GM23248 (cell line): ENCODE measurements around the gene ADO. TPM values are rescaled to one million over a fixed set of nuclear protein-coding genes. Genes with fewer than 3 reads are reported as not detected.

Source experiments
- DNase-seq: peaks from one replicate; pipeline ENCODE4 v3.0.0-alpha.2; 2015
- H2AFZ ChIP-seq: fragments of 200-600 bp; sonication (generic); 2 replicates; pipeline ENCODE4 v1.6.1; 2016; ENCODE audit warnings: antibody characterized with exemption
- H3F3A ChIP-seq: fragments of 200-600 bp; sonication (generic); 2 replicates; pipeline ENCODE4 v1.6.1; 2016; ENCODE audit warnings: mild to moderate bottlenecking, antibody characterized with exemption, mixed run types; ENCODE audit not compliant: insufficient read depth
- H3K27ac ChIP-seq: fragments of 200-600 bp; sonication (generic); 2 replicates; pipeline ENCODE4 v1.5.1; 2016; ENCODE audit warnings: mild to moderate bottlenecking
- H3K27me3 ChIP-seq: fragments of 200-600 bp; sonication (generic); replicated peaks from 2 replicates; pipeline ENCODE4 v1.6.1; 2016; ENCODE audit warnings: mild to moderate bottlenecking; ENCODE audit not compliant: insufficient read depth
- H3K36me3 ChIP-seq: fragments of 200-600 bp; sonication (generic); 2 replicates; pipeline ENCODE4 v1.6.1; 2016; ENCODE audit warnings: low read depth, mild to moderate bottlenecking
- H3K4me1 ChIP-seq: fragments of 200-600 bp; sonication (generic); 2 replicates; pipeline ENCODE4 v1.6.1; 2016; ENCODE audit warnings: mild to moderate bottlenecking; ENCODE audit not compliant: insufficient read depth
- H3K4me2 ChIP-seq: fragments of 200-600 bp; sonication (generic); one replicate; pipeline ENCODE4 v1.6.1; 2016; ENCODE audit warnings: mild to moderate bottlenecking; ENCODE audit not compliant: unreplicated experiment
- H3K4me3 ChIP-seq: fragments of 200-600 bp; sonication (generic); 2 replicates; pipeline ENCODE4 v1.5.1; 2016; ENCODE audit warnings: mild to moderate bottlenecking
- H3K79me2 ChIP-seq: fragments of 200-600 bp; sonication (generic); 2 replicates; pipeline ENCODE4 v1.6.1; 2016; ENCODE audit warnings: mild to moderate bottlenecking; ENCODE audit not compliant: insufficient read depth
- H3K9ac ChIP-seq: fragments of 200-600 bp; sonication (generic); 2 replicates; pipeline ENCODE4 v1.6.1; 2016; ENCODE audit warnings: mild to moderate bottlenecking
- H3K9me2 ChIP-seq: fragments of 200-600 bp; sonication (generic); 2 replicates; pipeline ENCODE4 v1.6.1; 2016; ENCODE audit warnings: mixed run types, mild to moderate bottlenecking, moderate library complexity; ENCODE audit not compliant: insufficient read depth
- H3K9me3 ChIP-seq: fragments of 200-600 bp; sonication (generic); one replicate; pipeline ENCODE4 v1.6.1; 2017; ENCODE audit warnings: low read depth
- H4K20me1 ChIP-seq: fragments of 200-600 bp; sonication (generic); 2 replicates; pipeline ENCODE4 v1.6.0; 2016; ENCODE audit not compliant: insufficient read depth
- EZH2 ChIP-seq: fragments of 200-600 bp; sonication (generic); IDR thresholded peaks from 2 replicates; pipeline ENCODE4 v1.6.1; 2018; ENCODE audit warnings: antibody characterized with exemption, mild to moderate bottlenecking; ENCODE audit not compliant: insufficient read depth, poor library complexity, severe bottlenecking
- EZH2phosphoT487 ChIP-seq: fragments of 200-600 bp; sonication (generic); IDR thresholded peaks from 2 replicates; pipeline ENCODE4 v1.6.1; 2018; ENCODE audit warnings: antibody characterized with exemption, moderate library complexity, mild to moderate bottlenecking, low read depth; ENCODE audit not compliant: insufficient read depth
- WGBS, 2 experiments: methylation state at CpG; one replicate each; pipeline ENCODE4 v1.1.6; 2015 to 2017; ENCODE audit warnings: low lambda C conversion rate in 2 of 2, low coverage in 1 of 2; ENCODE audit errors: missing lambda C conversion rate in 2 of 2; 5-methylcytosine and 5-hydroxymethylcytosine counted together
- in situ Hi-C: fragments of 300-500 bp; cut with MboI; formaldehyde crosslinking; loops from 2 replicates; pipeline ENCODE4 v1.15.0; 2020
- polyA plus RNA-seq: library from polyadenylated mRNA; unstranded; fragments of >200 nt; fragmentation: Nextera tagmentation; extraction: Ambion mirVana; gene quantifications from 2 replicates; pipeline ENCODE4 v1.2.1, GENCODE V29; 2016
- total RNA-seq: library from RNA; depleted of rRNA; stranded (reverse); fragments of >200 nt; shearing (Covaris generic); gene quantifications from 2 replicates; pipeline ENCODE4 v1.2.3, GENCODE V29; 2014

Gene ADO
- total and polyA plus RNA-seq, 2 experiments from 2014 or later, result 5.5 to 38.8 TPM

GRCh38 chr10:62805231-62806099 is 945 bp downstream of the ADO start:
- peak overlapping the region; percentile 98 for H2AFZ ChIP-seq
- DNase-seq, result peak; percentile 84

GRCh38 chr10:62806251-62806650 is 1.7 kb downstream of the ADO start:
- H3K9me2 ChIP-seq, result no peaks in the 10 kb centered on the region
- TF ChIP-seq EZH2 (no peak), EZH2phosphoT487 (no peak)
- H3K4me2 ChIP-seq, result peak overlapping the region; percentile 88
- 31 to 52% methylated on average over 1 of the region's 1 CpG for WGBS, 2 experiments
- no peaks in the 10 kb centered on the region for H3K27me3 ChIP-seq
- peaks cover 15% of the 10 kb centered on the region for H4K20me1 ChIP-seq
- H3F3A ChIP-seq, result peaks cover 22% of the 10 kb centered on the region; the same call in 1 of the 2 replicates
- H3K4me3 ChIP-seq, result peak overlapping the region; percentile 81
- in situ Hi-C loops, result loop anchor here (10.0 to 25.0 kb wide), 4 partner anchors 191 to 769 kb away; partner anchors contain the start of gene RTKN2
- peak; percentile 53 for DNase-seq
- no peaks in the 10 kb centered on the region for H3K9me3 ChIP-seq
- no peaks in the 10 kb centered on the region for H3K36me3 ChIP-seq
- H3K79me2 ChIP-seq, result peaks cover 52% of the 10 kb centered on the region
- H3K4me1 ChIP-seq, result peaks cover 22% of the 10 kb centered on the region
- H2AFZ ChIP-seq, result no peak overlapping the region
- peak overlapping the region; percentile 16; the same call in 1 of the 2 replicates for H3K27ac ChIP-seq
- no peak overlapping the region for H3K9ac ChIP-seq

More at GRCh38 chr10:62805231-62806099, 945 bp downstream of the ADO start:
- TF ChIP-seq EZH2phosphoT487 (no peak), EZH2 (no peak)
- no peaks in the 10 kb centered on the region for H3K9me2 ChIP-seq
- H3F3A ChIP-seq, result peaks cover 14% of the 10 kb centered on the region; the same call in 1 of the 2 replicates
- 0 to 1% methylated on average over 70 to 73 of the region's 77 CpGs for WGBS, 2 experiments
- peak overlapping the region; percentile 88 for H3K4me2 ChIP-seq
- H3K9me3 ChIP-seq, result no peaks in the 10 kb centered on the region
- peak overlapping the region; percentile 86 for H3K27ac ChIP-seq
- H3K4me1 ChIP-seq, result peaks cover 22% of the 10 kb centered on the region
- peak overlapping the region; percentile 81 for H3K4me3 ChIP-seq
- peak overlapping the region; percentile 90 for H3K9ac ChIP-seq
- H3K79me2 ChIP-seq, result peaks cover 52% of the 10 kb centered on the region
- in situ Hi-C loops, result loop anchor here (10.0 to 25.0 kb wide), 4 partner anchors 191 to 768 kb away; partner anchors contain the start of gene RTKN2
- no peaks in the 10 kb centered on the region for H3K36me3 ChIP-seq
- H3K27me3 ChIP-seq, result no peaks in the 10 kb centered on the region
- peaks cover 15% of the 10 kb centered on the region for H4K20me1 ChIP-seq

GRCh38 chr10:62810156-62810902 is 5.8 kb downstream of the ADO start:
- no peak for DNase-seq
- WGBS, 2 experiments, result 91 to 95% methylated on average over 8 of the region's 8 CpGs
- H3K9ac ChIP-seq, result no peak overlapping the region
- no peak overlapping the region for H3K27ac ChIP-seq
- in situ Hi-C loops, result loop anchor here (25.0 kb wide), 3 partner anchors 348 to 773 kb away; partner anchors contain the start of gene RTKN2
- no peaks in the 10 kb centered on the region for H3K9me3 ChIP-seq
- no peak overlapping the region for H3K4me3 ChIP-seq
- H3K27me3 ChIP-seq, result no peaks in the 10 kb centered on the region
- no peaks in the 10 kb centered on the region for H3K9me2 ChIP-seq
- TF ChIP-seq EZH2phosphoT487 (no peak), EZH2 (no peak)
- H2AFZ ChIP-seq, result no peak overlapping the region
- H3K4me2 ChIP-seq, result no peak overlapping the region
- peaks cover 22% of the 10 kb centered on the region for H3K4me1 ChIP-seq
- H3K79me2 ChIP-seq, result peaks cover 48% of the 10 kb centered on the region
- peaks cover 15% of the 10 kb centered on the region for H4K20me1 ChIP-seq
- peaks cover 37% of the 10 kb centered on the region for H3F3A ChIP-seq
- H3K36me3 ChIP-seq, result no peaks in the 10 kb centered on the region

- Histone ChIP-seq H3K4me3 (no peak overlapping the region), H3K9ac (no peak overlapping the region), H3K27me3 (0 out of 2 replicates have a peak, but pooled peaks cover 4% of the 10 kb centered on the region), H3K79me2 (peaks cover 40% of the 10 kb centered on the region), H3K27ac (no peak overlapping the region), H4K20me1 (peaks cover 12% of the 10 kb centered on the region), H3K4me1 (peaks cover 25% of the 10 kb centered on the region), H3K4me2 (no peak overlapping the region), H3K36me3 (no peaks in the 10 kb centered on the region), H3F3A (peaks cover 33% of the 10 kb centered on the region), H3K9me2 (no peaks in the 10 kb centered on the region), H3K9me3 (no peaks in the 10 kb centered on the region), H2AFZ (no peak overlapping the region)
- WGBS, 2 experiments, result 96 to 97% methylated on average over 10 of the region's 10 CpGs
- no peak for TF ChIP-seq EZH2
- TF ChIP-seq EZH2phosphoT487, result no peak
- no peak for DNase-seq
- in situ Hi-C loops, result loop anchor here (25.0 kb wide), 3 partner anchors 349 to 774 kb away; partner anchors contain the start of gene RTKN2
Measured at GRCh38 chr10:62811159-62811875, 6.8 kb downstream of the ADO start.
